Fibroblast of lung (primary cell): ENCODE results near the gene ZNF654. TPM values are rescaled to one million over a fixed set of nuclear protein-coding genes. Genes with fewer than 3 reads are reported as not detected.

Source experiments
- DNase-seq, 2 donors: peaks; one replicate each; pipeline versions ENCODE4 v3.0.0 to v3.0.0-alpha.2; 2010; ENCODE audit warnings: low read depth in 2 of 2
- H2AFZ ChIP-seq: 2 replicates; pipeline ENCODE4 v1.5.1; 2012; ENCODE audit warnings: low read length, control low read depth, inconsistent platforms
- H3K27ac ChIP-seq: 2 replicates; pipeline ENCODE4 v1.5.1; 2011; ENCODE audit warnings: low read length, control low read depth; ENCODE audit not compliant: insufficient read depth
- H3K27me3 ChIP-seq: 2 replicates; pipeline ENCODE4 v1.5.1; 2011; ENCODE audit warnings: mild to moderate bottlenecking, low read length; ENCODE audit not compliant: control insufficient read depth, insufficient read depth
- H3K36me3 ChIP-seq: 2 replicates; pipeline ENCODE4 v1.5.1; 2011; ENCODE audit warnings: low read length; ENCODE audit not compliant: control insufficient read depth, insufficient read depth
- H3K4me1 ChIP-seq: 2 replicates; pipeline ENCODE4 v1.5.1; 2011; ENCODE audit warnings: low read length; ENCODE audit not compliant: control insufficient read depth, insufficient read depth; ENCODE audit errors: extremely low read depth
- H3K4me2 ChIP-seq: 2 replicates; pipeline ENCODE4 v1.5.1; 2011; ENCODE audit warnings: low read length, control low read depth; ENCODE audit not compliant: insufficient read depth; ENCODE audit errors: extremely low read depth
- H3K4me3 ChIP-seq, 4 experiments: fragments of 200-600 bp in 1 of 4; sonication (generic) in 1 of 4; replicated peaks in 1 of 4; 2 replicates each; pipeline ENCODE4 v1.5.1; 2011 to 2016; ENCODE audit warnings: low read length in 4 of 4, low read depth in 3 of 4, mild to moderate bottlenecking in 3 of 4, control low read depth in 2 of 4, inconsistent platforms in 1 of 4, mixed read lengths in 1 of 4; ENCODE audit not compliant: insufficient read depth in 1 of 4; ENCODE audit errors: control extremely low read depth in 1 of 4
- H3K79me2 ChIP-seq: 2 replicates; pipeline ENCODE4 v1.5.1; 2012; ENCODE audit warnings: mild to moderate bottlenecking, low read length, inconsistent platforms; ENCODE audit not compliant: control insufficient read depth, insufficient read depth
- H3K9ac ChIP-seq: 2 replicates; pipeline ENCODE4 v1.5.1; 2011; ENCODE audit warnings: mild to moderate bottlenecking, low read length, control low read depth; ENCODE audit not compliant: insufficient read depth
- H3K9me3 ChIP-seq: 2 replicates; pipeline ENCODE4 v1.5.1; 2012; ENCODE audit warnings: low read depth, low read length; ENCODE audit not compliant: control insufficient read depth, insufficient read depth
- H4K20me1 ChIP-seq: 2 replicates; pipeline ENCODE4 v1.5.1; 2011; ENCODE audit warnings: low read length; ENCODE audit not compliant: control insufficient read depth, insufficient read depth; ENCODE audit errors: extremely low read depth
- CTCF ChIP-seq, 2 donors: IDR thresholded peaks in 1 of 2; conservative IDR thresholded peaks in 1 of 2; 1 replicate in 1 of 2; 2 replicates in 1 of 2; pipeline ENCODE4 v1.5.1; 2011 to 2012; ENCODE audit warnings: low read length in 2 of 2, control low read depth in 1 of 2, inconsistent platforms in 1 of 2, low read depth in 1 of 2, mild to moderate bottlenecking in 1 of 2
- EZH2 ChIP-seq: IDR thresholded peaks from 2 replicates; pipeline ENCODE4 v1.5.1; 2012; ENCODE audit warnings: low read length, control low read depth, mild to moderate bottlenecking; ENCODE audit errors: missing control alignments
- polyA plus RNA-seq, 2 donors: library from polyadenylated mRNA; depleted of rRNA in 1 of 2; stranded (reverse) in 1 of 2; unstranded in 1 of 2; fragments of >200 nt; gene quantifications; 2 replicates each; pipeline ENCODE4 v1.2.1, GENCODE V29; 2011 to 2012; ENCODE audit warnings: missing spikeins in 1 of 2
- total RNA-seq: library from RNA; depleted of rRNA; stranded (reverse); fragments of >200 nt; gene quantifications from 2 replicates; pipeline ENCODE4 v1.2.1, GENCODE V29; 2014

Gene ZNF654
- total and polyA plus RNA-seq, 2 donors (not counting 1 experiment from before 2014, with no cell fraction given): 6.5 to 16.3 TPM

DNA sequence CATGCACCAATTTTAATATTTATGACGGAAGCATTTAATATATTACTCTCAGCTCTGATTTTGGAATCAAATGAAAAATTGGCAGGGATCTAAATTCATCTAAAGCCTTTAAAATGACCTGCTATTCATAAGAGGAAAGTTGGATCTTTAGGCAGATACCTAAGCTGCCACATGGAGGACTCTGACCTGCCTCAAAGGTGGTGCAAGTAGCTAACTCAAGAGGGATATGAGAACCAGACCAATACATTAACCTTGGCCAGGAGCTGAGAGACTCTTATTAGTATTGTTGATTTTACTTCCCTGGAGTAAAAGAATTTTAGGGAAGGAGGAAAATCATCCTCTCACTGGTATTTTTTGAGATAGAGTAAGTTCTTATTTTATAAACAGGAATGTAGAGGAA lies 17.7 kb downstream of the ZNF654 start:
- Histone ChIP-seq H3K27ac (no peak overlapping the region), H3K79me2 (peaks cover 42% of the 10 kb centered on the region), H3K4me3 (no peak overlapping the region), H3K4me1 (no peaks in the 10 kb centered on the region), H3K9me3 (no peaks in the 10 kb centered on the region), H3K36me3 (no peaks in the 10 kb centered on the region), H3K9ac (no peak overlapping the region), H3K27me3 (no peaks in the 10 kb centered on the region), H4K20me1 (peaks cover 3% of the 10 kb centered on the region), H3K4me2 (no peak overlapping the region), H2AFZ (no peak overlapping the region)
- TF ChIP-seq CTCF (conservative IDR thresholded peaks at IDR 0.05 in 1 of 2, IDR thresholded peaks at IDR 0.05 in 1 of 2; ENCODE audit: low read depth in 1 of 2, low read length in 2 of 2): no peak
- TF ChIP-seq EZH2: no peak
- DNase-seq: no peak

- Histone ChIP-seq H3K27ac (no peak overlapping the region), H3K4me1 (no peaks in the 10 kb centered on the region), H4K20me1 (peaks cover 3% of the 10 kb centered on the region), H3K36me3 (no peaks in the 10 kb centered on the region), H3K27me3 (no peaks in the 10 kb centered on the region), H3K9ac (no peak overlapping the region), H3K9me3 (no peaks in the 10 kb centered on the region), H3K4me2 (no peak overlapping the region), H3K79me2 (peaks cover 44% of the 10 kb centered on the region), H2AFZ (no peak overlapping the region), H3K4me3 (no peak overlapping the region)
- TF ChIP-seq CTCF (conservative IDR thresholded peaks at IDR 0.05 in 1 of 2, IDR thresholded peaks at IDR 0.05 in 1 of 2; ENCODE audit: low read depth in 1 of 2, low read length in 2 of 2) (no peak), EZH2 (no peak)
- DNase-seq: no peak
Observed at GRCh38 chr3:88078932-88079331, 19.9 kb downstream of the ZNF654 start.

DNA sequence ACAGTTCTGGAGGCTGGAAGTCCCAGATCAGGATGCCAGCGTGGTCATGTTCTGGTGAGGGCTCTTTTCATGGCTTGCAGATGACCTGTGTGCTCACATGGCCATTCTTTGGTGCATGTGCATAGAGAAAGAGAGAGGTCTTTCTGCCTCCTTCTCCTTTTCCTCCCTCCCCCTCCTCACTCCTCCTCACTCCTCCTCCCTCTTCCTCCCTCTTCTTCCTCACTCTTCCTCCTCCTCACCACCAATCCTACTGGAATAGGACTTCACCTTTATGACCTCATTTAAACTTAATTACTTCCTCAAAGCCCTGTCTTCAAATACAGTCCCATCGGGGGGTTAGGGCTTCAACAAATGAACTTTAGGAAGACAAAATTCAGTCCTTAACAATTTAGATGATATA lies 23.8 kb downstream of the ZNF654 start:
- no peak overlapping the region for H3K4me2 ChIP-seq
- no peaks in the 10 kb centered on the region for H3K27me3 ChIP-seq
- peaks cover 3% of the 10 kb centered on the region for H4K20me1 ChIP-seq
- peaks cover 45% of the 10 kb centered on the region for H3K79me2 ChIP-seq
- H3K9ac ChIP-seq: no peak overlapping the region
- no peaks in the 10 kb centered on the region for H3K36me3 ChIP-seq
- no peak for DNase-seq
- no peak overlapping the region for H3K4me3 ChIP-seq
- TF ChIP-seq EZH2 (no peak), CTCF (conservative IDR thresholded peaks at IDR 0.05 in 1 of 2, IDR thresholded peaks at IDR 0.05 in 1 of 2; ENCODE audit: low read depth in 1 of 2, low read length in 2 of 2) (no peak)
- no peaks in the 10 kb centered on the region for H3K4me1 ChIP-seq
- H3K9me3 ChIP-seq: no peaks in the 10 kb centered on the region
- H2AFZ ChIP-seq: no peak overlapping the region
- no peak overlapping the region for H3K27ac ChIP-seq
